GM19395 (cell line): ENCODE data around the gene PEX19.
"Not testable (repeated sequence)": the region's sequence is repeated elsewhere in the genome, so short reads cannot be mapped to it uniquely, and the experiment has no call there.

Source experiments
- ATAC-seq: cut with Tn5 transposase; IDR thresholded peaks from one replicate; pipeline ENCODE4 v1.9.1; 2021; ENCODE audit warnings: mild to moderate bottlenecking, moderate library complexity; ENCODE audit not compliant: unreplicated experiment

The PEX19 gene

GRCh38 chr1:160284782-160285344 is at the start of gene PEX19:
PEX19 (minus strand) TSS chr1:160285133; CDS start chr1:160285124, 9 bp downstream.
- ATAC-seq = peak; percentile 95

GRCh38 chr1:160332516-160332915 is 47.6 kb upstream of the PEX19 start:
- ATAC-seq = no peak

- no peak for ATAC-seq
These were observed 45.2 kb upstream of the PEX19 start for GRCh38 chr1:160330119-160330518.

GRCh38 chr1:160328184-160328583 is 43.3 kb upstream of the PEX19 start:
- ATAC-seq = no peak

- ATAC-seq = no peak
These were observed 41.5 kb upstream of the PEX19 start for GRCh38 chr1:160326418-160326817.

- no peak for ATAC-seq
These were observed 40.3 kb upstream of the PEX19 start for GRCh38 chr1:160325252-160325651.

GRCh38 chr1:160322831-160323230 is 37.9 kb upstream of the PEX19 start:
- ATAC-seq = no peak

- ATAC-seq = no peak
These were observed 30.4 kb upstream of the PEX19 start for GRCh38 chr1:160315359-160315758.

- ATAC-seq = no peak
These were observed 24.6 kb upstream of the PEX19 start for GRCh38 chr1:160309571-160309970.

- ATAC-seq = no peak
These were observed 24.2 kb upstream of the PEX19 start for GRCh38 chr1:160309185-160309557.

- ATAC-seq = no peak
These were observed 23.7 kb upstream of the PEX19 start for GRCh38 chr1:160308451-160309184.

GRCh38 chr1:160307118-160307791 is 22.3 kb upstream of the PEX19 start:
- ATAC-seq = no peak

GRCh38 chr1:160300173-160300572 is 15.2 kb upstream of the PEX19 start:
- ATAC-seq = no peak

- ATAC-seq = no peak
These were observed 11.1 kb upstream of the PEX19 start for GRCh38 chr1:160296036-160296435.

GRCh38 chr1:160293020-160293968 is 8.4 kb upstream of the PEX19 start:
- ATAC-seq = no peak

GRCh38 chr1:160291248-160292220 is 6.6 kb upstream of the PEX19 start:
- ATAC-seq = no peak

GRCh38 chr1:160287769-160288168 is 2.8 kb upstream of the PEX19 start:
- ATAC-seq = not testable (repeated sequence)

- ATAC-seq = no peak
These were observed 573 bp upstream of the PEX19 start for GRCh38 chr1:160285506-160285905.

GRCh38 chr1:160284220-160284781 is 632 bp downstream of the PEX19 start:
- peak; percentile 28 for ATAC-seq

- no peak for ATAC-seq
These were observed 2.1 kb downstream of the PEX19 start for GRCh38 chr1:160282807-160283206.
